Testis (tissue), 2 donors: ENCODE measurements around the gene ZNF83.

ENCODE experiments used
- CTCF ChIP-seq, 3 experiments: fragments of 450-650 bp in 2 of 3; fragments of 200-600 bp in 1 of 3; sonication (generic) in 1 of 3; IDR thresholded peaks; one replicate each; pipeline ENCODE4 v1.5.1; 2016 to 2019; ENCODE audit warnings: antibody characterized with exemption in 3 of 3, mild to moderate bottlenecking in 2 of 3, moderate library complexity in 1 of 3
- POLR2A ChIP-seq: fragments of 450-650 bp; IDR thresholded peaks from one replicate; pipeline ENCODE4 v1.6.1; 2017; ENCODE audit warnings: antibody characterized with exemption, mild to moderate bottlenecking, moderate library complexity

- no peak for TF ChIP-seq CTCF (IDR thresholded peaks at IDR 0.05)
- TF ChIP-seq POLR2A, result no peak
Observed at GRCh38 chr19:52658595-52658994, 20.4 kb upstream of the ZNF83 start.
